Activated CD8-positive, alpha-beta T cell treated with anti-CD3 and anti-CD28 coated beads, Interleukin-2, amount 10 ng/mL, durations not matched to agents 7 days and 5 days (primary cell): ENCODE measurements around the gene SLC22A12. TPM values are rescaled to one million over a fixed set of nuclear protein-coding genes. Genes with fewer than 3 reads are reported as not detected.

ENCODE experiments used
- ATAC-seq: fragments of 150-1000 bp; cut with Tn5 transposase; one replicate; pipeline ENCODE4 v1.10.0; 2021; ENCODE audit warnings: moderate library complexity
- CTCF ChIA-PET: fragments of 350-600 bp; sonication (Branson Sonifier 250); formaldehyde crosslinking; loops from one replicate; lab custom pipeline; 2021; ENCODE audit warnings: antibody characterized with exemption; lab: Charles Lee
- POLR2A ChIA-PET: fragments of 350-600 bp; sonication (Branson Sonifier 250); formaldehyde crosslinking; loops from one replicate; lab custom pipeline; 2021; ENCODE audit warnings: antibody characterized with exemption; lab: Charles Lee
- DNase-seq: peaks from one replicate; pipeline ENCODE4 v3.0.0-alpha.2; 2020
- H3K27ac Mint-ChIP-seq: one replicate; pipeline ENCODE4 v1.8.0; 2021; ENCODE audit warnings: mild to moderate bottlenecking, mixed read lengths
- H3K27me3 Mint-ChIP-seq: one replicate; pipeline ENCODE4 v1.8.0; 2021; ENCODE audit warnings: low read depth, mixed read lengths
- H3K36me3 Mint-ChIP-seq: one replicate; pipeline ENCODE4 v1.8.0; 2021; ENCODE audit warnings: low read depth, mixed read lengths
- H3K4me1 Mint-ChIP-seq: one replicate; pipeline ENCODE4 v1.8.0; 2021; ENCODE audit warnings: low read depth, mixed read lengths
- H3K4me3 Mint-ChIP-seq: one replicate; pipeline ENCODE4 v1.8.0; 2021; ENCODE audit warnings: mild to moderate bottlenecking, mixed read lengths
- H3K9me3 Mint-ChIP-seq: one replicate; pipeline ENCODE4 v1.8.0; 2022; ENCODE audit warnings: mixed read lengths; ENCODE audit not compliant: insufficient read depth
- total RNA-seq, 2 experiments: library from RNA; stranded (reverse); gene quantifications; one replicate each; pipeline ENCODE4 v1.2.3, GENCODE V29; 2021

Gene SLC22A12
- total RNA-seq, 2 experiments from 2014 or later = not detected

- Mint-ChIP-seq H3K4me3 (no peak overlapping the region), H3K36me3 (no peaks in the 10 kb centered on the region), H3K27me3 (no peaks in the 10 kb centered on the region), H3K9me3 (no peaks in the 10 kb centered on the region), H3K4me1 (peaks cover 53% of the 10 kb centered on the region), H3K27ac (peak overlapping the region; percentile 79)
- ChIA-PET POLR2A (no interaction called here), CTCF (interaction anchor here (0.7 to 1.4 kb wide), 3 partner anchors 10 to 162 kb away, joined by 3 to 4 read pairs (median 3); no protein-coding TSS in a partner anchor)
- ATAC-seq = no peak
- DNase-seq = no peak
Measured at GRCh38 chr11:64611176-64611575, 20.2 kb downstream of the SLC22A12 start.

- no peaks in the 10 kb centered on the region for H3K27me3 Mint-ChIP-seq
- ChIA-PET POLR2A (no interaction called here), CTCF (interaction anchor here (0.7 to 1.4 kb wide), 3 partner anchors 9 to 163 kb away, joined by 3 to 4 read pairs (median 3); no protein-coding TSS in a partner anchor)
- H3K36me3 Mint-ChIP-seq = no peaks in the 10 kb centered on the region
- H3K4me3 Mint-ChIP-seq = no peak overlapping the region
- DNase-seq (peak; percentile 27), ATAC-seq (peak; percentile 45)
- H3K27ac Mint-ChIP-seq = peak overlapping the region; percentile 79
- peaks cover 53% of the 10 kb centered on the region for H3K4me1 Mint-ChIP-seq
- H3K9me3 Mint-ChIP-seq = no peaks in the 10 kb centered on the region
Measured at GRCh38 chr11:64611869-64612646, 21.0 kb downstream of the SLC22A12 start.

GRCh38 chr11:64613648-64614047, 22.6 kb downstream of the SLC22A12 start:
- DNase-seq (no peak), ATAC-seq (no peak)
- H3K27ac Mint-ChIP-seq = no peak overlapping the region
- no peaks in the 10 kb centered on the region for H3K27me3 Mint-ChIP-seq
- ChIA-PET POLR2A (no interaction called here), CTCF (no interaction called here)
- H3K9me3 Mint-ChIP-seq = no peaks in the 10 kb centered on the region
- H3K4me3 Mint-ChIP-seq = no peak overlapping the region
- peaks cover 51% of the 10 kb centered on the region for H3K4me1 Mint-ChIP-seq
- H3K36me3 Mint-ChIP-seq = no peaks in the 10 kb centered on the region

GRCh38 chr11:64614917-64615316, 23.9 kb downstream of the SLC22A12 start:
- DNase-seq (no peak), ATAC-seq (no peak)
- no peaks in the 10 kb centered on the region for H3K36me3 Mint-ChIP-seq
- no peaks in the 10 kb centered on the region for H3K27me3 Mint-ChIP-seq
- no peak overlapping the region for H3K4me3 Mint-ChIP-seq
- ChIA-PET POLR2A (interaction anchor here (0.6 kb wide), 1 partner anchor 573 kb away, joined by 5 read pairs; no protein-coding TSS in a partner anchor), CTCF (interaction anchor here (0.6 to 1.0 kb wide), 2 partner anchors 38 to 165 kb away, joined by 3 read pairs; no protein-coding TSS in a partner anchor)
- no peaks in the 10 kb centered on the region for H3K9me3 Mint-ChIP-seq
- no peak overlapping the region for H3K27ac Mint-ChIP-seq
- peaks cover 40% of the 10 kb centered on the region for H3K4me1 Mint-ChIP-seq

- ChIA-PET CTCF (no interaction called here), POLR2A (no interaction called here)
- ATAC-seq = no peak
- Mint-ChIP-seq H3K27me3 (no peaks in the 10 kb centered on the region), H3K36me3 (no peaks in the 10 kb centered on the region), H3K27ac (no peak overlapping the region), H3K4me3 (no peak overlapping the region), H3K9me3 (no peaks in the 10 kb centered on the region), H3K4me1 (peaks cover 38% of the 10 kb centered on the region)
- DNase-seq = no peak
Measured at GRCh38 chr11:64616817-64617216, 25.8 kb downstream of the SLC22A12 start.

- Mint-ChIP-seq H3K36me3 (no peaks in the 10 kb centered on the region), H3K4me3 (no peak overlapping the region), H3K27me3 (no peaks in the 10 kb centered on the region), H3K27ac (peak overlapping the region; percentile 30), H3K9me3 (no peaks in the 10 kb centered on the region), H3K4me1 (peaks cover 26% of the 10 kb centered on the region)
- POLR2A ChIA-PET = interaction anchor here (1.1 kb wide), 1 partner anchor 10 kb away, joined by 3 read pairs; no protein-coding TSS in a partner anchor
- ATAC-seq (no peak), DNase-seq (no peak)
- CTCF ChIA-PET = interaction anchor here (1.1 kb wide), 1 partner anchor 70 kb away, joined by 3 read pairs; no protein-coding TSS in a partner anchor
Measured at GRCh38 chr11:64619196-64619595, 28.2 kb downstream of the SLC22A12 start.

- H3K36me3 Mint-ChIP-seq = no peaks in the 10 kb centered on the region
- no peak overlapping the region for H3K27ac Mint-ChIP-seq
- POLR2A ChIA-PET = no interaction called here
- ATAC-seq (no peak), DNase-seq (no peak)
- H3K27me3 Mint-ChIP-seq = no peaks in the 10 kb centered on the region
- no peak overlapping the region for H3K4me3 Mint-ChIP-seq
- CTCF ChIA-PET = interaction anchor here (1.1 kb wide), 1 partner anchor 69 kb away, joined by 3 read pairs; no protein-coding TSS in a partner anchor
- no peaks in the 10 kb centered on the region for H3K9me3 Mint-ChIP-seq
- H3K4me1 Mint-ChIP-seq = peaks cover 22% of the 10 kb centered on the region
Measured at GRCh38 chr11:64619811-64620380, 28.9 kb downstream of the SLC22A12 start.

- CTCF ChIA-PET = interaction anchor here (1.0 to 1.3 kb wide), 3 partner anchors 9 to 171 kb away, joined by 3 to 4 read pairs (median 3); no protein-coding TSS in a partner anchor
- Mint-ChIP-seq H3K27ac (no peak overlapping the region), H3K4me3 (no peak overlapping the region)
Measured at GRCh38 chr11:64620381-64620971, 29.5 kb downstream of the SLC22A12 start.

GRCh38 chr11:64621283-64622019, 30.4 kb downstream of the SLC22A12 start:
- ATAC-seq (peak; percentile 17), DNase-seq (no peak)
- no peak overlapping the region for H3K4me3 Mint-ChIP-seq
- no peaks in the 10 kb centered on the region for H3K9me3 Mint-ChIP-seq
- peak overlapping the region; percentile 61 for H3K27ac Mint-ChIP-seq
- no peaks in the 10 kb centered on the region for H3K36me3 Mint-ChIP-seq
- H3K27me3 Mint-ChIP-seq = no peaks in the 10 kb centered on the region
- CTCF ChIA-PET = interaction anchor here (1.0 to 1.3 kb wide), 2 partner anchors 10 to 172 kb away, joined by 3 to 4 read pairs; no protein-coding TSS in a partner anchor
- peaks cover 20% of the 10 kb centered on the region for H3K4me1 Mint-ChIP-seq
- POLR2A ChIA-PET = no interaction called here

More at GRCh38 chr11:64620381-64620971, 29.5 kb downstream of the SLC22A12 start:
- DNase-seq (peak; percentile 37), ATAC-seq (peak; percentile 22)
- peaks cover 20% of the 10 kb centered on the region for H3K4me1 Mint-ChIP-seq
- H3K36me3 Mint-ChIP-seq = no peaks in the 10 kb centered on the region
- no peaks in the 10 kb centered on the region for H3K27me3 Mint-ChIP-seq
- POLR2A ChIA-PET = no interaction called here
- no peaks in the 10 kb centered on the region for H3K9me3 Mint-ChIP-seq

- ATAC-seq (no peak), DNase-seq (no peak)
- POLR2A ChIA-PET = no interaction called here
- H3K4me1 Mint-ChIP-seq = peaks cover 20% of the 10 kb centered on the region
- no peak overlapping the region for H3K27ac Mint-ChIP-seq
- no peaks in the 10 kb centered on the region for H3K36me3 Mint-ChIP-seq
- H3K4me3 Mint-ChIP-seq = no peak overlapping the region
- CTCF ChIA-PET = no interaction called here
- H3K27me3 Mint-ChIP-seq = no peaks in the 10 kb centered on the region
- no peaks in the 10 kb centered on the region for H3K9me3 Mint-ChIP-seq
Measured at GRCh38 chr11:64622681-64623080, 31.7 kb downstream of the SLC22A12 start.

- ChIA-PET CTCF (interaction anchor here (1.4 kb wide), 1 partner anchor 20 kb away, joined by 4 read pairs; no protein-coding TSS in a partner anchor), POLR2A (no interaction called here)
- Mint-ChIP-seq H3K27ac (no peak overlapping the region), H3K36me3 (no peaks in the 10 kb centered on the region), H3K4me1 (peaks cover 18% of the 10 kb centered on the region), H3K4me3 (no peak overlapping the region), H3K9me3 (no peaks in the 10 kb centered on the region), H3K27me3 (no peaks in the 10 kb centered on the region)
- ATAC-seq (no peak), DNase-seq (no peak)
Measured at GRCh38 chr11:64624883-64625481, 34.0 kb downstream of the SLC22A12 start.
